Hematopoietic multipotent progenitor cell treated with erythropoietin and hydrocortisone succinate and interleukin-3 and kit ligand, for 6 days (in vitro differentiated cells): ENCODE results near the gene NR6A1.

Experiments
- DNase-seq: peaks from one replicate; pipeline ENCODE4 v3.0.0-alpha.2; 2015

The NR6A1 gene

GRCh38 chr9:124514874-124515273 is 256.2 kb downstream of the NR6A1 start:
- DNase-seq = no peak

GRCh38 chr9:124514125-124514524 is 257.0 kb downstream of the NR6A1 start:
- DNase-seq = no peak

- peak; percentile 73 for DNase-seq
Measured at GRCh38 chr9:124513376-124513994, 257.6 kb downstream of the NR6A1 start.

GRCh38 chr9:124512806-124513204 is 258.3 kb downstream of the NR6A1 start:
- peak; percentile 85 for DNase-seq

- DNase-seq = peak; percentile 88
Measured at GRCh38 chr9:124511891-124512805, 259.0 kb downstream of the NR6A1 start.

- DNase-seq = peak; percentile 47
Measured at GRCh38 chr9:124511426-124511840, 259.7 kb downstream of the NR6A1 start.

- peak; percentile 38 for DNase-seq
Measured at GRCh38 chr9:124510650-124511425, 260.3 kb downstream of the NR6A1 start.

GRCh38 chr9:124507880-124508423 is 263.2 kb downstream of the NR6A1 start:
- DNase-seq = peak; percentile 50

GRCh38 chr9:124506931-124507879 is 263.9 kb downstream of the NR6A1 start, which contains the start of gene NR5A1:
Gene NR5A1 (minus strand): TSS chr9:124507399. CDS start chr9:124503395, 4,004 bp downstream.
- no peak for DNase-seq

- DNase-seq = no peak
Measured at GRCh38 chr9:124506433-124506832, 264.7 kb downstream of the NR6A1 start.

- DNase-seq = no peak
Measured at GRCh38 chr9:124505901-124506346, 265.2 kb downstream of the NR6A1 start.

- no peak for DNase-seq
Measured at GRCh38 chr9:124505006-124505900, 265.9 kb downstream of the NR6A1 start.

- DNase-seq = no peak
Measured at GRCh38 chr9:124504530-124505005, 266.5 kb downstream of the NR6A1 start.

- DNase-seq = no peak
Measured at GRCh38 chr9:124503713-124504529, 267.2 kb downstream of the NR6A1 start.

GRCh38 chr9:124502711-124503702 is 268.1 kb downstream of the NR6A1 start:
- no peak for DNase-seq

GRCh38 chr9:124501771-124502320 is 269.3 kb downstream of the NR6A1 start:
- DNase-seq = no peak

- DNase-seq = no peak
Measured at GRCh38 chr9:124500796-124501611, 270.1 kb downstream of the NR6A1 start.
